Prostate gland (tissue), 2 donors: ENCODE measurements around the gene PAX5. TPM values are rescaled to one million over a fixed set of nuclear protein-coding genes. Genes with fewer than 3 reads are reported as not detected.

Experiments
- DNase-seq: peaks from one replicate; pipeline ENCODE4 v3.0.0-alpha.2; 2019; ENCODE audit warnings: low spot score
- H3K27ac ChIP-seq, 2 donors: fragments of 200-600 bp; sonication (generic); 2 replicates each; pipeline ENCODE4 v1.5.1; 2017 to 2019
- H3K27me3 ChIP-seq: fragments of 200-600 bp; sonication (generic); replicated peaks from 2 replicates; pipeline ENCODE4 v1.5.1; 2019; ENCODE audit not compliant: insufficient read depth
- H3K36me3 ChIP-seq, 2 donors: fragments of 200-600 bp; sonication (generic); 1 replicate in 1 of 2; 2 replicates in 1 of 2; pipeline versions ENCODE4 v1.5.1 to v1.8.1; 2017 to 2019
- H3K4me1 ChIP-seq: fragments of 200-600 bp; sonication (generic); replicated peaks from 2 replicates; pipeline ENCODE4 v1.5.1; 2019
- H3K4me3 ChIP-seq, 2 donors: fragments of 200-600 bp; sonication (generic); 2 replicates each; pipeline ENCODE4 v1.5.1; 2017 to 2019
- H3K9me3 ChIP-seq: fragments of 200-600 bp; sonication (generic); 2 replicates; pipeline ENCODE4 v1.5.1; 2017
- CTCF ChIP-seq, 4 experiments: fragments of 200-600 bp in 2 of 4; fragments of 450-650 bp in 2 of 4; sonication (generic) in 2 of 4; IDR thresholded peaks; 1 replicate in 3 of 4; 2 replicates in 1 of 4; pipeline ENCODE4 v1.5.1; 2016 to 2019; ENCODE audit warnings: antibody characterized with exemption in 4 of 4, mild to moderate bottlenecking in 2 of 4, moderate library complexity in 2 of 4
- POLR2A ChIP-seq: fragments of 450-650 bp; IDR thresholded peaks from one replicate; pipeline ENCODE4 v1.6.1; 2016; ENCODE audit warnings: antibody characterized with exemption, mild to moderate bottlenecking
- POLR2AphosphoS5 ChIP-seq: sonication (generic); formaldehyde crosslinking; IDR thresholded peaks from one replicate; pipeline ENCODE4 v1.6.1; 2017; ENCODE audit warnings: antibody characterized with exemption
- WGBS: methylation state at CpG from one replicate; pipeline ENCODE4 v1.1.5; 2018; 5-methylcytosine and 5-hydroxymethylcytosine counted together
- intact Hi-C: fragments of 100-400 bp; cut with DNase I; formaldehyde crosslinking; loops from one replicate; pipeline ENCODE4 v1.14.2; 2022
- total RNA-seq, 2 donors: library from RNA; depleted of rRNA; stranded (reverse); fragments of >200 nt; gene quantifications; one replicate each; pipeline ENCODE4 v1.1.0, GENCODE V29; 2016

PAX5 gene
- total RNA-seq, 2 donors from 2014 or later = 0.05 to 0.11 TPM

- Histone ChIP-seq H3K4me3 (no peak overlapping the region), H3K27ac (no peak overlapping the region), H3K9me3 (no peaks in the 10 kb centered on the region), H3K4me1 (no peaks in the 10 kb centered on the region), H3K36me3 (no peaks in the 10 kb centered on the region), H3K27me3 (no peaks in the 10 kb centered on the region)
- no peak for DNase-seq
- intact Hi-C loops = no loop called here
- 83% methylated on average over 18 of the region's 18 CpGs for WGBS
- no peak for TF ChIP-seq POLR2AphosphoS5
- TF ChIP-seq CTCF (IDR thresholded peaks at IDR 0.05) = no peak
- no peak for TF ChIP-seq POLR2A
Observed at GRCh38 chr9:36898431-36899020, 135.5 kb downstream of the PAX5 start.

GRCh38 chr9:36897478-36897877 lies 136.6 kb downstream of the PAX5 start:
- DNase-seq = no peak
- no peaks in the 10 kb centered on the region for H3K27me3 ChIP-seq
- 24% methylated on average over 2 of the region's 2 CpGs for WGBS

GRCh38 chr9:36897019-36897418 lies 137.0 kb downstream of the PAX5 start:
- no peak overlapping the region for H3K4me3 ChIP-seq
- no peaks in the 10 kb centered on the region for H3K27me3 ChIP-seq
- H3K36me3 ChIP-seq = no peaks in the 10 kb centered on the region
- DNase-seq = no peak
- H3K9me3 ChIP-seq = no peaks in the 10 kb centered on the region
- intact Hi-C loops = no loop called here
- H3K27ac ChIP-seq = no peak overlapping the region
- H3K4me1 ChIP-seq = no peaks in the 10 kb centered on the region
- TF ChIP-seq CTCF (IDR thresholded peaks at IDR 0.05) (no peak), POLR2AphosphoS5 (no peak), POLR2A (no peak)
- 78% methylated on average over 10 of the region's 10 CpGs for WGBS

More at GRCh38 chr9:36897478-36897877, 136.6 kb downstream of the PAX5 start:
- no peak for TF ChIP-seq POLR2AphosphoS5
- TF ChIP-seq CTCF (IDR thresholded peaks at IDR 0.05) = no peak
- intact Hi-C loops = no loop called here
- H3K9me3 ChIP-seq = no peaks in the 10 kb centered on the region
- no peak overlapping the region for H3K27ac ChIP-seq
- H3K4me3 ChIP-seq = no peak overlapping the region
- no peaks in the 10 kb centered on the region for H3K4me1 ChIP-seq
- H3K36me3 ChIP-seq = no peaks in the 10 kb centered on the region

GRCh38 chr9:36896296-36896695 lies 137.8 kb downstream of the PAX5 start:
- WGBS = 76% methylated on average over 6 of the region's 6 CpGs
- intact Hi-C loops = no loop called here

More at GRCh38 chr9:36896296-36896695, 137.8 kb downstream of the PAX5 start:
- no peaks in the 10 kb centered on the region for H3K4me1 ChIP-seq
- H3K9me3 ChIP-seq = no peaks in the 10 kb centered on the region
- TF ChIP-seq CTCF (IDR thresholded peaks at IDR 0.05) (no peak), POLR2AphosphoS5 (no peak), POLR2A (no peak)
- no peaks in the 10 kb centered on the region for H3K36me3 ChIP-seq
- H3K27me3 ChIP-seq = peaks cover 2% of the 10 kb centered on the region
- no peak overlapping the region for H3K4me3 ChIP-seq
- no peak for DNase-seq
- H3K27ac ChIP-seq = no peak overlapping the region
